GM18526 (cell line): ENCODE data around the gene FGD3.

ENCODE experiments used
- POLR2A ChIP-seq: IDR thresholded peaks from 3 replicates; pipeline ENCODE4 v1.6.1; 2011; ENCODE audit not compliant: insufficient read length; ENCODE audit errors: extremely low read depth

FGD3 gene

DNA sequence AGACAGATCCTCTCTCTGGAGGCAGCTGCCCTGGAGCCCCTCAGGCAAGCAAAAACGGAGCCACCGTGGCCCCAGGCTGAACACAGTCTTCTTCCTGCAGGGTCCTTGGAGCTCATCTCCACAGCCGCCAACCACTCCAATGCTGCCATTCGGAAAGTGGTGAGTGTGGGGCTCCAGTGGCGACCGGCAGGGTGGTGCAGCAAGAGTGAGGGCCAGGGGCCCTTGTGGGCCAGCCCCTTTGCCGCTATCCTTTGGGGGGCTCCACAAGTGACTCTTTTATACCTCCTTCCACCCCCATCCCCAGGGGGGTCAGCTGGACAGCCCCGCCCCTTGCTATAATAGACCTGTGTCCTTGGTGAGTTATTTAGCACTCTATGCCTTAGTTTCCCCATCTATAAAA lies 63.8 kb downstream of the FGD3 start:
- TF ChIP-seq POLR2A = no peak

DNA sequence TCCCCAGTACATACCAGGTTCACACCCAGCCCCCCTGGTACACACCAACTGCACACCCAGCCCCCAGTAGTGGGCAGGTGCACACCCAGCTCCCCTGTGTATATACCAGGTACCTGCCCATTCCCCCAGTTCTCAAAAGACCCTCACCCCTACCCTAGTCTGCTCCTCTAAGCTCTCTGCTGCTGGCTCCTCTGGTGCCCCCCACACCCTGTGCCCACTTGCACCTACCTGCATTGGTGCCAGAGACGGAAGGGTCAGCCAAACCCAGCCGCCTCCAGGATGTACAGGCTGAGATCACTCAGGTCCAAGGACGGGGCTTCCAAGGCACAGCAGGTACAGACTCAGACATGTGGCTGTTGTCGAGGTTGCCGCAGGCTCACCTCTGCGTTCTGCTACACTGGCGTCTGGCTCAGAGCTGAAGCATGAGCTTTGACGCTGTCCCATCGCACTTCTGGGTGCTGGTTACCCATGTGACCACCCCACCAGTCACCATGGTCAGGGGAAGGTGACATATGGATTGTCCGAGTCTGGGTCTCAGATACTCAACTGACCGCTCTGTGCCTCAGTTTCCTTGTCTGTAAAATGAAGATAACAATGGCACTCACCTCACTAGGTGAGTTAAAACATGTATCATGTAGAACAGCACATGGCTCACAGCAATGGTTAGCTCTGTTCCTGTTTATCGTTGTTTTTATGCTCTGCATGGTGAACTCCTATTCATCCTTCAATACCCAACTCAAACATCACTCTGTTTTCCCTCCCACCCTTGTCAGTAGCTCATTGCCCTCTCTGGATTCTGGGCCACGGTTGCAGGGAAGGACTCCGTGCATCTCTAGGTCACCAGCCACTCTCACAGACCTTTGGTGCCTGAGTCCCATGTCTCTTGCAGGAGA lies 65.9 kb downstream of the FGD3 start:
- no peak for TF ChIP-seq POLR2A

DNA sequence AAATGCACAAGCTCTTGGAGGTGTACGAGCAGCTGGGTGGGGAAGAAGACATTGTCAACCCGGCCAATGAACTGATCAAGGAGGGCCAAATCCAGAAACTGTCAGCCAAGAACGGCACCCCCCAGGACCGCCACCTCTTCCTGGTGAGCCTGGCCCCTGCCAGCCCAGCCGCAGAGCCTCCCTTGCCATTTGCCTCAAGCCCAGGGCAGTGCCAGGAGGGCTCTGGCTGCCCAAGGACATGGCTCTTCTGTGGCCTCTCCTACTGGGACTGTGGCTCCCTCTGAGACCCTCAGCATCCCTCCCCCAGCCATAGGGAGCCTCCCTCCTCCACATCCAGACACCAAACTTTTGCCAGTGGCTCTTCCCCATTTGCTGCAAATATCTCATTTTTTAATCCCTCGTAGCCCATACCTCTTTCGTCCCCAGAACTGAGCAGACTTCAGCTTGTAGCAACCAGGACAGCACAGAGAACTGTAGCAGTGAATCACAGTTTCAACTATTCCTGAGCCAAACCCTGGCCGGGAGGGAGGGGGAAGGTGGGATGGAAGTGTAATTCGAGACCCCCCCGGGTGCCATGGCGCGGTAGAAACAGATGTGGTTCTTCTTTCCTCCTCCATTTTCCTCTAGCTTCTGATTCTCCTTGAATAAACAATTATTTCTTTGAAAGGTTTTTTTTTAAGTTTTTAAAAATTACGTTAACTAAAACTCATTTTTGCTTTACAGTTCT lies 66.7 kb downstream of the FGD3 start:
- no peak for TF ChIP-seq POLR2A

DNA sequence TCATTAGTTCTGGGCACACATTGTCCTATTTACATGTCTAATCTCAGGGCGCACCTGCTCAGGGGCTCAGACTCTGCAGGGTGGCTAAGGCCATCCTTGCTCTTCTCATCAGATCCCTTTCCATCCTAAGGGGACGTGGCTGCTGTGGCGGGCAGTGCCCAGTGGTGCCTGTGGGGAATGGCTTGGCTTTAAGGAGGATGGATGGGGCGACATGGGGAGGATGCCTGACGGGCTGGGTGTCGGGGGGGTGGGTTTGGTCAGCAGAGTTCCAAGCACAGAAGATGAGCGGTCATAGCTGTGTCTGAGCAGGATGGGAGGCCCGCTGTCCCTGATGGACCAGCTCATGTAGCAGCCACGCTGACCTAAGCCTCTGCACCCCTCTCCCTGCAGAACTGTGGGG lies 70.3 kb downstream of the FGD3 start:
- no peak for TF ChIP-seq POLR2A

DNA sequence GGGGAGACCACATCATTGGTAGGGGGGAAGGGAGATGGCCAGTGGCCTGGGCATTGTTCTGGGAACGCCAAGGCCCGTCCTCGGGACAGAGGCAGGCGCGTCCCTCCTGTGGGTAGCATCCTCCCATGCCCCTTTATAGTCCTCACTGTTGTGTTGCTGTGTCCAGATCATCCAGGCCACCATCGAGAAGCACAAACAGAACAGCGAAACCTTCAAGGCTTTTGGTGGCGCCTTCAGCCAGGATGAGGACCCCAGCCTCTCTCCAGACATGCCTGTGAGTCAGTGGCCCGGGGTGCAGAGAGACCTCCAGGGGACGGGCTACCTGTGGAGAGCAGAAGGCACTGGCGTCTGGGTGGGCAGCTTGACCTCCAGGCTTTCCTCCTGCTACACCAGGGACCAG lies 72.8 kb downstream of the FGD3 start:
- no peak for TF ChIP-seq POLR2A

DNA sequence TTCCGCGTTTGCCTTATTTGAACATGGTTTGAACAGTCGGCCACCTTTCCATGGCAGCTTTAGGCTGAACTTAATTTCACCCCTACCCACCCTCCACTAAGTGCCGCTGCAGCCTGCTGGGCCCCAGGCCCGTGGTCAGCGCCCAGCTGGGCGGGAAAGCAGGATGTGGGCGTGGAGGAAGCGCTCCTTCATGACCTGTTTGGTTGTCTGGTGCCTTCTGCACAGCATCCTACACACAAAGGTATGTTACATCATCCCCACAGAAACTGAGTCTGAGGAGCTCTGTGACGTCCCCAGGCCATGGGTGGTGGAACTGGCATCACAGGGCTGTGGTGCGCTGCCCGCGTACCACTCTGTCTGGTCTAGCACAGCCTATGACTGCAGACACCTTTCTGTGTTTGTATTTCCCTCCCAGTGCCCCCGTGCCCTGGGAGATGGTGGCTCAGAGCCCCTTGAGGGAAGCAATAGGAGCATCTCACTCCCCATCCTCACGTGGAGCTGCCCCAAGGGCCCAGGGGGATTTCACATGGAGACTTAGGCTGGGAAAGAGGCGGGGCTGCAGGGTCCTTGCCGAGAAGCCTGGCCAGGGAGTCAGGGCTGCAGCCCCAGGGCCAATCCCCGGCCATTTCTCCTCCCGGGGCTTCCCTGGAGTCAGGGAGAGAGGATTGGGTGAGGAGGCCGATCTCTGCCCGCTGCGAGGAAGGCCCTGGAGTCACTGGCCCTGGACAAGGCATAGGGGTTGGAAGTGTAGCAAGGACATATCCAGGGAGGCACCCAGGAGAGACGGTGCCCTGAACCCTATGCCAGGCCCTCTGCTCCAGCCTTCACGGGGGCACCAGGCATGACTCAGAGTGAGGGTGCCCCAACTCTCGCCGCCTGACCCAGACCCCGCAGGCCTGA lies 73.7 kb downstream of the FGD3 start:
- no peak for TF ChIP-seq POLR2A

DNA sequence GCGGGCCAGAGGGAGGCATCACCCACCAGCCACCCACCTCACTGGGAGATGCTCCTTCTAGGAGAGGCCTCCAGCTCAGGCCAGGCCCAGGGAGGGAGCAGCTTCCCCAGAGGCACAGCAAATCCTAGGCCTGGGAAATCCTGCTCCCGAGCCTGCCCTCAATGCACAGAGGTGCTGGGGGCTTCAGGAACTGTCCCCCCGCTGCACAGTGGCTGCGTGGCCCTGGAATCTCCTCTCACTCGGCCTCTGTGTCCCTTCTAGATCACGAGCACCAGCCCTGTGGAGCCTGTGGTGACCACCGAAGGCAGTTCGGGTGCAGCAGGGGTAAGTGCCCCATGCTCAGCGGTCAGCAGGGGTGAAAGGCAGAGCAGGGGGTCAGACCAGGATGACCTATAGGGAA lies 74.7 kb downstream of the FGD3 start:
- no peak for TF ChIP-seq POLR2A

DNA sequence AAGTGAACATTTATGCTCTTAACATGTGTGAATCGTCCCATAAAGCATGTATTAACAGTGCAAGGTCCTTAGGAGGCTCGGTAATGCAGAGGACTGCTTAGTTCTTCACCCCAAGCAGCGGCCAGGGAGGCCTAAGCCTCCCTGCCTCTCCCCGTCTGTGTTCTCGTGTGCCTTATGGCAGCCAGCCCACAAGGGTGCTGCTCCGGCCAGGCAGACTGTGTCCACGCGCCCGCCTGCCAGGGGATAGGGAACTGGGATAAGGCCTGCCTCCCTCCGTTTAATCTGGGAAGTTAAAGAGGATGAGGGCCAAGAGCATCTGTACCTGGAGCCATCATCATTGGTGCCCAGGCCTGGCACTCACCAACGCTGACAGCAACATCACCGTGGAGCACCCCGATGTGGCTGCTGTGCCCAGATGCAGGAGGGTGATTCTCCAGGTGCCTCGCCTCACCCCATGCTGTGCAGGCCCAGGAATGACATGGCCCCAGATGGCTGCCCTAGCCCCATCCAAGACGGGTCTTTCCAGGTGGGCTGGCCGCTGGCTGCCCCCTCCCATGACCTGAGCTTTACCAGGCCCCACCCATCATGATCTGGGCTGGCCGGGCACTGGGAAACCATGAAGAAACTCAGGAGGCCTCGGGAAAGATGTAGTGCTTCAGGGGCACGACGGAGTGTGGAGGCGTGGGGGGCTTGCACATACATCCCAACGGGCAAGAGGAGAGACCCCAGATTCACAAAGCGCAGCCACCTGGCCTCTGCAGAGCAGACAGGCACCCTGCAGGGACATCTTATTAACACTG lies 75.6 kb downstream of the FGD3 start:
- TF ChIP-seq POLR2A = no peak

DNA sequence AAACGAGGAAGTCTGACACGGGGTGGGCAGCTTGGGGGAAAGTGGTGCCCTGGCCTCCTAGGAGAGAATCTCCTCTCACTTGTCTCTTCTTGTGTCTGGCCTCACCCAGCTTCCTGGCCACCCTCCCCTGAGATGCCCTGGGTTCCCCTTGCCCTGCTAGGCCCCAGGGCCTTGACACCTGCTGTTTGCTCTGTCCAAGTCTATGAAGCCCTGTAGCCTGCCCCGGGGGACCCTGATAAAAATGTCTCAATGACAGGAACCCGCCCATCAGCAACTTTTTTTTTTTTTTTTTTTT lies 76.1 kb downstream of the FGD3 start:
- TF ChIP-seq POLR2A = no peak

DNA sequence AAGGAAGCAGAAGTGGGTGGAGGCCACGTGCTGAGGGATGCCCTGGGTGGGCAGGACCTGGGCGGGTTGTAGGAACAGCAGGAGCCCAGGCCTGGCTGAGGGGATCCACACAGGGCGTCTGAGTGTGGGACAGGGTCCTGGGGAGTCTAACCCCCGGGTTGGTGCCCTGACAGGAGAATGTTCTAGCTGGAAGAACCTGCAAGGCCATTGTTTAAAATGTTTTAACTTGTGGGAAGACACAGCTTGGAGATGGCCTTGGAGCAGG lies 77.3 kb downstream of the FGD3 start:
- TF ChIP-seq POLR2A = no peak

DNA sequence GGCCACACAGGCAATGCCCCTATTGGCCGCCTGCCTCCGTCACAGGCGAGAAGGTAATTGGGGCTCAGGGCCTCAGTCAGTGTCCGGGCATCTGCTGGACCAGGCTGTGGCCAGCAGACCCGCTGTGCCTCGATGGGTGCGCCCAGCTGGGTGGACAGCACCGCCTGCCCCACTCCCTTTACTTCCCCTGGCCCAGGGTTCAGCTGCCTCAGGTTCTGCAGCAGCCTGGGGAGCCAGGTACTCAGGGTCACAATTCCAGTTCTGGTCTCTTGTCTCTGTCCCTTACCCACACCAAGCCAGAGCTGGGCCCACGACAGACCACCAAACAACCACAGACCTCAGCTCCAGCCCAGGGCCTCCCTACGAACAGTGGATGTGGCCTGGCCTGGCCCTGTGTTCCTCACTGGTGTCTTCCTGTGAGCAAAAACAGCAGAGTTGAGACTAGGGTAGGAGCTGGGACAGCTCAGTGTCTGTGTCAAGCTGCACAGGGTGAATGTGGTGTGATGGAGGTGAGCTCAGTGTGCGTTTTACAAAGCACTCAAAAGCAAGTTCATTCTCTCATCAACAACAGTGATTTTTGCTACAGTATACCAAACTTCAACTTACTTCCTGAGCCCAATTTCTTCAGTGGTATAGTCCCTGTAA lies 77.8 kb downstream of the FGD3 start:
- TF ChIP-seq POLR2A = no peak

DNA sequence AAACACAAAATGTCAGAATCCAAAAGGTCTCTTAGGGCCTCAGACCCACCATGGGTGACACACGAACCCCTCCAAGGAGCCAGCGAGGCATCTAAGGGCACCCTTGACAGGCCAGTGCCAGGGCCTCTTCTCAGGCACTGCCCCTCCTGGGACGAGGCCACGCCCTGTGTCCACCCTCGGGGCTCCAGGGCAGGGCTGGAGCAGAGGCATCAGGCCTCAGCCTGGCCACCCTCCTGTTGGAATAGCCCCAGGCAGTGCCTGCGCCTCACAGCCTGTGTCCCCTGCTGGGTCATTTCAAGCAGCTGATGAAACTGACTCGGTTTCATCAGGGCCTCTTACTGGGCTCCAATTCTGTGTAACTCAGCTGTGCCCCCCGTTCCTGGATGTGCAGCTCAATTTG lies 78.4 kb downstream of the FGD3 start:
- TF ChIP-seq POLR2A = no peak

DNA sequence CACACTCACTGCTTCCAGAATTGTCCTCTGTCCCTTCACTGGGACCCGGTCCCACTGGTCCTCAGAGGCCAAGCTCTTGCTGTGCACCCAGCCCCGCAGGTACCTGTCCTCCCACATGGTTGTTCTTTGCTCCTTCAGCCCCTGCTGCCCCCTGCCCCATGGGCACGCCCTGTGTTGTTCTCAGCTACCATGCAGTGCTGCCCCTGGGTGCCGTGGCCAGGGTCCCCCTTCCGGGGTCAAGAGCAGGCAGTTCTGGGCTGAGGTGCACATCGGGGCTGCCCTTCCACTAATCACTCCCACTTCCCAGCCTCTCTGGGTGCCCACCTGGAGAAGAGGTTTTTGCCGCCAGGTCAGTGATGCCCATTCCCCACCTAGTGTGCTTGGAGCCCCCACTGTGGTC lies 79.3 kb downstream of the FGD3 start:
- no peak for TF ChIP-seq POLR2A

DNA sequence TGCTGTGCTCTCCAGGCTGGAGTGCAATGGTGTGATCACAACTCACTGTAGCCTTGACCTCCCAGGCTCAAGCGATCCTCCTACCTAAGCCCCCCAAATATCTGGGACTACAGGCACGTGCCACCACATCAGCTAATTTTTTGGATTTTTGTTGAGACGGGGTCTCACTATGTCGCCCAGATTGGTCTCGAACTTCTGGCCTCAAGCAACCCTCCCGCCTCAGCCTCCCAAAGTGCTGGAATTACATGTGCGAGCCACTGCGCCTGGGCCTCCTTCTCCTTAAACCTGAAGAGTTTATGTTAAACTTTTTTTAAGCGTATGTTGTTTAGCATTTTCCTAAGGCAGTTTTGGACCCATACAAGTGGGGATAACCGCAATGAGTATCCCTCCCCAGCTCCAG lies 80.4 kb downstream of the FGD3 start:
- TF ChIP-seq POLR2A = no peak
